K562 (cell line): ENCODE data around the gene IRF2BP2. TPM values are rescaled to one million over a fixed set of nuclear protein-coding genes. Genes with fewer than 3 reads are reported as not detected.

Experiments
- BHLHE40 ChIP-seq: IDR thresholded peaks from 2 replicates; pipeline ENCODE4 v1.6.1; 2011; ENCODE audit warnings: low read length, improper control_type of control experiment
- CCNT2 ChIP-seq: IDR thresholded peaks from 2 replicates; pipeline ENCODE4 v1.6.1; 2011; ENCODE audit warnings: borderline replicate concordance, low read depth, mild to moderate bottlenecking, moderate library complexity, mixed read lengths, low read length; ENCODE audit not compliant: insufficient read length; ENCODE audit errors: extremely low read depth
- EP400 ChIP-seq: fragments of 450-650 bp; IDR thresholded peaks from 2 replicates; pipeline ENCODE4 v1.6.1; 2017; ENCODE audit warnings: antibody characterized with exemption, mild to moderate bottlenecking, moderate library complexity
- LARP7 ChIP-seq: fragments of 450-650 bp; IDR thresholded peaks from 2 replicates; pipeline ENCODE4 v1.6.1; 2016
- SMAD2 ChIP-seq: fragments of 150-350 bp; IDR thresholded peaks from 2 replicates; pipeline ENCODE4 v1.6.1; 2014; ENCODE audit warnings: low read depth, mild to moderate bottlenecking, low read length
- SMARCA5 ChIP-seq: fragments of 450-650 bp; IDR thresholded peaks from 2 replicates; pipeline ENCODE4 v1.6.1; 2016
- SPI1 ChIP-seq: IDR thresholded peaks from 2 replicates; pipeline ENCODE4 v1.6.1; 2011; ENCODE audit warnings: low read depth, low read length, control low read depth, borderline replicate concordance
- TOE1 ChIP-seq, 2 experiments: fragments of 450-650 bp in 1 of 2; sonication (generic) in 1 of 2; formaldehyde crosslinking in 1 of 2; IDR thresholded peaks; 2 replicates each; pipeline versions ENCODE4 v1.7.1 to v1.8.0; 2016 to 2022; ENCODE audit warnings: borderline replicate concordance in 2 of 2, mild to moderate bottlenecking in 2 of 2, antibody characterized with exemption in 1 of 2, inconsistent platforms in 1 of 2, low read depth in 1 of 2, missing genetic modification reagents in 1 of 2, moderate library complexity in 1 of 2
- ZNF253 ChIP-seq: fragments of 250-450 bp; sonication (Bioruptor Pico); conservative IDR thresholded peaks from 2 replicates; pipeline ENCODE4 v1.6.1; 2021; ENCODE audit warnings: mild to moderate bottlenecking
- ZNF507 ChIP-seq: conservative IDR thresholded peaks from 2 replicates; pipeline ENCODE4 v1.6.1; 2017; ENCODE audit warnings: missing genetic modification characterization, missing compliant biosample characterization
- polyA plus RNA-seq, 8 experiments: library from polyadenylated mRNA; depleted of rRNA in 4 of 8; stranded (reverse) in 5 of 8; unstranded in 3 of 8; fragments of >200 nt; fragmentation: Nextera tagmentation in 2 of 8; fragmentation: Illumina TruSeq in 1 of 8; extraction: Ambion mirVana in 2 of 8; extraction: Trizol in 1 of 8; gene quantifications; 2 replicates each; pipeline versions ENCODE4 v1.2.1 to v1.2.3, GENCODE V29; 2011 to 2014; ENCODE audit warnings: inconsistent platforms in 1 of 8, missing spikeins in 1 of 8
- total RNA-seq, 7 experiments: library from RNA; depleted of rRNA in 6 of 7; stranded (reverse); fragments of >200 nt in 6 of 7; fragmentation: Illumina TruSeq in 2 of 7; extraction: Trizol in 2 of 7; gene quantifications; 2 replicates each; pipeline versions ENCODE4 v1.2.1 to v1.2.3, GENCODE V29; 2011 to 2021; ENCODE audit warnings: low replicate concordance in 1 of 7
- TF ChIP-seq, protein P1 (sequence below): sonication (generic); formaldehyde crosslinking; IDR thresholded peaks from 2 replicates; pipeline ENCODE4 v1.8.0; 2023; ENCODE audit warnings: missing genetic modification reagents, mild to moderate bottlenecking, borderline replicate concordance
- TF ChIP-seq, protein P2 (sequence below): sonication (generic); formaldehyde crosslinking; IDR thresholded peaks from 2 replicates; pipeline ENCODE4 v1.8.0; 2022; ENCODE audit warnings: mild to moderate bottlenecking, missing genetic modification reagents
- TF ChIP-seq, protein P3 (sequence below): fragments of 200-800 bp; sonication (Bioruptor generic); IDR thresholded peaks from 2 replicates; pipeline ENCODE4 v1.6.1; 2017; ENCODE audit warnings: missing genetic modification characterization, missing compliant biosample characterization
- TF ChIP-seq, protein P4 (sequence below): fragments of 450-650 bp; IDR thresholded peaks from 2 replicates; pipeline ENCODE4 v1.6.1; 2017; ENCODE audit warnings: antibody characterized with exemption, mild to moderate bottlenecking

The IRF2BP2 gene
- total and polyA plus RNA-seq, 9 of the 15 experiments (the other 6 are each of a cell fraction or from before 2014, with no cell fraction given): 7.7 to 68.6 (median 22.1) TPM

DNA sequence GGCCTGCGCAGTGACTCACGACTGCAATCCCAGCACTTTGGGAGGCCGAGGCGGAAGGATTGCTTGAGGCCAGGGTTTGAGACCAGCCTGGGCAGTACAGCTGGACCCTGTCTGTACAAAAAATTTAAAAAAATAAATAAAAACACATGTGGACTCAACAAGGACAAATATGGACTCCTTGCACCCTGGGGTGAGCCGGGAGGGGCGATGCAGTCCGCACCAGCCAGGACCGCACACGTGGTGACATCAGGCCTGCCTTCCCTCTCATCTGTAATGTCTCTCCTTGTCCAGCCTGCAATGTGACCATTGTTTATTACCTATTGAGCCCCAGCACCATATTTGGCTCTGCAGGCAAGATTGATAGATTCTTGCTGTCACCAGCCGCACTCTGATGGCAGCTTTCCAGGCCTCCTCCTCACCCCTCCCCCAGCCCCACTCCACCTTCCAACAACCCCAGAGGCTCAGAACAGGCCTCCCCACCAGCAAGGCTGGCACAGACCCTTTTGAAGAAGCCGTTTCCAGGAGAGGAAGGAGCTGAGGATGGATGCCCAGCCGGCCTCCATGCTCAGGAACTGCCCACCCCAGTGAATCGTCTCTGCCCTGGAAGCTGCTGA is 55.2 kb downstream of the IRF2BP2 start (continued):
- TF ChIP-seq, protein P1, sequence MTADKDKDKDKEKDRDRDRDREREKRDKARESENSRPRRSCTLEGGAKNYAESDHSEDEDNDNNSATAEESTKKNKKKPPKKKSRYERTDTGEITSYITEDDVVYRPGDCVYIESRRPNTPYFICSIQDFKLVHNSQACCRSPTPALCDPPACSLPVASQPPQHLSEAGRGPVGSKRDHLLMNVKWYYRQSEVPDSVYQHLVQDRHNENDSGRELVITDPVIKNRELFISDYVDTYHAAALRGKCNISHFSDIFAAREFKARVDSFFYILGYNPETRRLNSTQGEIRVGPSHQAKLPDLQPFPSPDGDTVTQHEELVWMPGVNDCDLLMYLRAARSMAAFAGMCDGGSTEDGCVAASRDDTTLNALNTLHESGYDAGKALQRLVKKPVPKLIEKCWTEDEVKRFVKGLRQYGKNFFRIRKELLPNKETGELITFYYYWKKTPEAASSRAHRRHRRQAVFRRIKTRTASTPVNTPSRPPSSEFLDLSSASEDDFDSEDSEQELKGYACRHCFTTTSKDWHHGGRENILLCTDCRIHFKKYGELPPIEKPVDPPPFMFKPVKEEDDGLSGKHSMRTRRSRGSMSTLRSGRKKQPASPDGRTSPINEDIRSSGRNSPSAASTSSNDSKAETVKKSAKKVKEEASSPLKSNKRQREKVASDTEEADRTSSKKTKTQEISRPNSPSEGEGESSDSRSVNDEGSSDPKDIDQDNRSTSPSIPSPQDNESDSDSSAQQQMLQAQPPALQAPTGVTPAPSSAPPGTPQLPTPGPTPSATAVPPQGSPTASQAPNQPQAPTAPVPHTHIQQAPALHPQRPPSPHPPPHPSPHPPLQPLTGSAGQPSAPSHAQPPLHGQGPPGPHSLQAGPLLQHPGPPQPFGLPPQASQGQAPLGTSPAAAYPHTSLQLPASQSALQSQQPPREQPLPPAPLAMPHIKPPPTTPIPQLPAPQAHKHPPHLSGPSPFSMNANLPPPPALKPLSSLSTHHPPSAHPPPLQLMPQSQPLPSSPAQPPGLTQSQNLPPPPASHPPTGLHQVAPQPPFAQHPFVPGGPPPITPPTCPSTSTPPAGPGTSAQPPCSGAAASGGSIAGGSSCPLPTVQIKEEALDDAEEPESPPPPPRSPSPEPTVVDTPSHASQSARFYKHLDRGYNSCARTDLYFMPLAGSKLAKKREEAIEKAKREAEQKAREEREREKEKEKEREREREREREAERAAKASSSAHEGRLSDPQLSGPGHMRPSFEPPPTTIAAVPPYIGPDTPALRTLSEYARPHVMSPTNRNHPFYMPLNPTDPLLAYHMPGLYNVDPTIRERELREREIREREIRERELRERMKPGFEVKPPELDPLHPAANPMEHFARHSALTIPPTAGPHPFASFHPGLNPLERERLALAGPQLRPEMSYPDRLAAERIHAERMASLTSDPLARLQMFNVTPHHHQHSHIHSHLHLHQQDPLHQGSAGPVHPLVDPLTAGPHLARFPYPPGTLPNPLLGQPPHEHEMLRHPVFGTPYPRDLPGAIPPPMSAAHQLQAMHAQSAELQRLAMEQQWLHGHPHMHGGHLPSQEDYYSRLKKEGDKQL (CRISPR knock-in tag): no peak
- TF ChIP-seq, protein P2, sequence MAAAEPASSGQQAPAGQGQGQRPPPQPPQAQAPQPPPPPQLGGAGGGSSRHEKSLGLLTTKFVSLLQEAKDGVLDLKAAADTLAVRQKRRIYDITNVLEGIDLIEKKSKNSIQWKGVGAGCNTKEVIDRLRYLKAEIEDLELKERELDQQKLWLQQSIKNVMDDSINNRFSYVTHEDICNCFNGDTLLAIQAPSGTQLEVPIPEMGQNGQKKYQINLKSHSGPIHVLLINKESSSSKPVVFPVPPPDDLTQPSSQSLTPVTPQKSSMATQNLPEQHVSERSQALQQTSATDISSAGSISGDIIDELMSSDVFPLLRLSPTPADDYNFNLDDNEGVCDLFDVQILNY (CRISPR knock-in tag): no peak
- TF ChIP-seq CCNT2 (no peak), SMARCA5 (0 out of 2 replicates have a peak, but pooled peaks have one; percentile 25), TOE1 (IDR thresholded peaks at IDR 0.05; ENCODE audit: borderline replicate concordance) (peak; percentile 41; the same call in 1 of the 2 replicates), TOE1 (CRISPR knock-in tag; IDR thresholded peaks at IDR 0.05; ENCODE audit: borderline replicate concordance, low read depth) (no peak), BHLHE40 (peak; percentile 30; the same call in 1 of the 2 replicates), ZNF507 (no peak), SMAD2 (no peak), LARP7 (no peak), ZNF253 (CRISPR knock-in tag) (no peak), SPI1 (no peak), EP400 (peak; percentile 71)
- TF ChIP-seq, protein P3, sequence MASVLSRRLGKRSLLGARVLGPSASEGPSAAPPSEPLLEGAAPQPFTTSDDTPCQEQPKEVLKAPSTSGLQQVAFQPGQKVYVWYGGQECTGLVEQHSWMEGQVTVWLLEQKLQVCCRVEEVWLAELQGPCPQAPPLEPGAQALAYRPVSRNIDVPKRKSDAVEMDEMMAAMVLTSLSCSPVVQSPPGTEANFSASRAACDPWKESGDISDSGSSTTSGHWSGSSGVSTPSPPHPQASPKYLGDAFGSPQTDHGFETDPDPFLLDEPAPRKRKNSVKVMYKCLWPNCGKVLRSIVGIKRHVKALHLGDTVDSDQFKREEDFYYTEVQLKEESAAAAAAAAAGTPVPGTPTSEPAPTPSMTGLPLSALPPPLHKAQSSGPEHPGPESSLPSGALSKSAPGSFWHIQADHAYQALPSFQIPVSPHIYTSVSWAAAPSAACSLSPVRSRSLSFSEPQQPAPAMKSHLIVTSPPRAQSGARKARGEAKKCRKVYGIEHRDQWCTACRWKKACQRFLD (CRISPR knock-in tag): peak; percentile 41; the same call in 1 of the 2 replicates
- TF ChIP-seq, protein P4, sequence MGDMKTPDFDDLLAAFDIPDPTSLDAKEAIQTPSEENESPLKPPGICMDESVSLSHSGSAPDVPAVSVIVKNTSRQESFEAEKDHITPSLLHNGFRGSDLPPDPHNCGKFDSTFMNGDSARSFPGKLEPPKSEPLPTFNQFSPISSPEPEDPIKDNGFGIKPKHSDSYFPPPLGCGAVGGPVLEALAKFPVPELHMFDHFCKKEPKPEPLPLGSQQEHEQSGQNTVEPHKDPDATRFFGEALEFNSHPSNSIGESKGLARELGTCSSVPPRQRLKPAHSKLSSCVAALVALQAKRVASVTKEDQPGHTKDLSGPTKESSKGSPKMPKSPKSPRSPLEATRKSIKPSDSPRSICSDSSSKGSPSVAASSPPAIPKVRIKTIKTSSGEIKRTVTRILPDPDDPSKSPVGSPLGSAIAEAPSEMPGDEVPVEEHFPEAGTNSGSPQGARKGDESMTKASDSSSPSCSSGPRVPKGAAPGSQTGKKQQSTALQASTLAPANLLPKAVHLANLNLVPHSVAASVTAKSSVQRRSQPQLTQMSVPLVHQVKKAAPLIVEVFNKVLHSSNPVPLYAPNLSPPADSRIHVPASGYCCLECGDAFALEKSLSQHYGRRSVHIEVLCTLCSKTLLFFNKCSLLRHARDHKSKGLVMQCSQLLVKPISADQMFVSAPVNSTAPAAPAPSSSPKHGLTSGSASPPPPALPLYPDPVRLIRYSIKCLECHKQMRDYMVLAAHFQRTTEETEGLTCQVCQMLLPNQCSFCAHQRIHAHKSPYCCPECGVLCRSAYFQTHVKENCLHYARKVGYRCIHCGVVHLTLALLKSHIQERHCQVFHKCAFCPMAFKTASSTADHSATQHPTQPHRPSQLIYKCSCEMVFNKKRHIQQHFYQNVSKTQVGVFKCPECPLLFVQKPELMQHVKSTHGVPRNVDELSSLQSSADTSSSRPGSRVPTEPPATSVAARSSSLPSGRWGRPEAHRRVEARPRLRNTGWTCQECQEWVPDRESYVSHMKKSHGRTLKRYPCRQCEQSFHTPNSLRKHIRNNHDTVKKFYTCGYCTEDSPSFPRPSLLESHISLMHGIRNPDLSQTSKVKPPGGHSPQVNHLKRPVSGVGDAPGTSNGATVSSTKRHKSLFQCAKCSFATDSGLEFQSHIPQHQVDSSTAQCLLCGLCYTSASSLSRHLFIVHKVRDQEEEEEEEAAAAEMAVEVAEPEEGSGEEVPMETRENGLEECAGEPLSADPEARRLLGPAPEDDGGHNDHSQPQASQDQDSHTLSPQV: peak; percentile 83
